HepG2 (cell line): ENCODE data around the gene MYLK. TPM values are rescaled to one million over a fixed set of nuclear protein-coding genes. Genes with fewer than 3 reads are reported as not detected.
A peak's percentile ranks its signal among the peaks of the same experiment; 100 is the strongest.

Source experiments
- ATAC-seq: fragments of 200-7000 bp; cut with Tn5 transposase; 3 replicates; pipeline ENCODE4 v1.9.1; 2020; ENCODE audit warnings: mild to moderate bottlenecking, moderate library complexity
- BruUV-seq: library from RNA; stranded (reverse); fragments of 400-500 nt; replicated peaks from 2 replicates; lab custom pipeline; 2021; lab: Mats Ljungman, UMichigan
- CTCF ChIA-PET: fragments of 300-600 bp; formaldehyde crosslinking; extraction: SDS; loops from one replicate; lab custom pipeline; 2021; ENCODE audit warnings: low total read pairs, inconsistent platforms, low intra/inter-chr PET ratio; lab: Yijun Ruan, JAX
- POLR2A ChIA-PET: fragments of 350-600 bp; sonication (Branson Sonifier 250); formaldehyde crosslinking; loops from one replicate; lab custom pipeline; 2020; ENCODE audit warnings: antibody characterized with exemption, inconsistent platforms; lab: Yijun Ruan, JAX
- DNase-seq: peaks from one replicate; pipeline ENCODE4 v3.0.0-alpha.2; 2015; ENCODE audit warnings: low spot score
- FAIRE-seq: peaks from 3 replicates; lab custom pipeline; 2011; peaks lifted over from hg19 to GRCh38; lab: Jason Lieb, UNC
- H2AFZ ChIP-seq: one replicate; pipeline ENCODE4 v1.6.1; 2011; ENCODE audit warnings: low read length, inconsistent platforms
- H3K27ac ChIP-seq: fragments of 300-600 bp; 3 replicates; pipeline ENCODE4 v1.8.0; 2011; ENCODE audit warnings: mixed run types, mild to moderate bottlenecking, mixed read lengths, low read length, inconsistent platforms; ENCODE audit not compliant: insufficient read depth; ENCODE audit errors: extremely low read length
- H3K27me3 ChIP-seq, 2 experiments: fragments of 200-600 bp in 1 of 2; 2 replicates in 1 of 2; 3 replicates in 1 of 2; pipeline versions ENCODE4 v1.6.0 to v1.8.0; 2011; ENCODE audit warnings: low read length in 2 of 2, mild to moderate bottlenecking in 2 of 2, moderate library complexity in 2 of 2, inconsistent platforms in 1 of 2; ENCODE audit not compliant: insufficient read depth in 2 of 2, control insufficient read depth in 1 of 2
- H3K36me3 ChIP-seq, 2 experiments: fragments of 200-600 bp in 1 of 2; replicated peaks in 1 of 2; 2 replicates in 1 of 2; 3 replicates in 1 of 2; pipeline versions ENCODE4 v1.5.1 to v1.8.0; 2011; ENCODE audit warnings: low read length in 2 of 2, inconsistent platforms in 1 of 2; ENCODE audit not compliant: insufficient read depth in 2 of 2, control insufficient read depth in 1 of 2
- H3K4me1 ChIP-seq: 2 replicates; pipeline ENCODE4 v1.5.1; 2012; ENCODE audit warnings: low read length, inconsistent platforms; ENCODE audit not compliant: insufficient read depth
- H3K4me2 ChIP-seq: 2 replicates; pipeline ENCODE4 v1.6.0; 2011; ENCODE audit warnings: low read depth, low read length, inconsistent platforms
- H3K4me3 ChIP-seq, 3 experiments: fragments of 200-600 bp in 1 of 3; sonication (generic), shearing (Covaris generic) in 1 of 3; replicated peaks in 1 of 3; 2 replicates each; pipeline ENCODE4 v1.5.1; 2011 to 2016; ENCODE audit warnings: low read length in 3 of 3, inconsistent platforms in 2 of 3, low read depth in 2 of 3, mild to moderate bottlenecking in 2 of 3, control low read depth in 1 of 3, mixed read lengths in 1 of 3; ENCODE audit not compliant: insufficient read depth in 1 of 3
- H3K79me2 ChIP-seq: one replicate; pipeline ENCODE4 v1.6.1; 2011; ENCODE audit warnings: low read length, inconsistent platforms; ENCODE audit not compliant: insufficient read depth
- H3K9ac ChIP-seq: 2 replicates; pipeline ENCODE4 v1.6.0; 2011; ENCODE audit warnings: mild to moderate bottlenecking, low read depth, low read length, inconsistent platforms; ENCODE audit not compliant: insufficient read depth
- H3K9me3 ChIP-seq: 2 replicates; pipeline ENCODE4 v1.5.1; 2012; ENCODE audit warnings: mild to moderate bottlenecking, low read length
- H4K20me1 ChIP-seq: 2 replicates; pipeline ENCODE4 v1.6.0; 2011; ENCODE audit warnings: inconsistent platforms, mild to moderate bottlenecking, low read length, moderate library complexity; ENCODE audit not compliant: insufficient read depth
- CTCF ChIP-seq: sonication (generic); formaldehyde crosslinking; IDR thresholded peaks from 2 replicates; pipeline ENCODE4 v1.5.0; 2020; ENCODE audit warnings: mild to moderate bottlenecking, missing genetic modification reagents, moderate library complexity
- HDAC1 ChIP-seq: sonication (generic); formaldehyde crosslinking; IDR thresholded peaks from 2 replicates; pipeline ENCODE4 v1.5.1; 2020; ENCODE audit warnings: mild to moderate bottlenecking, missing genetic modification reagents
- MXD1 ChIP-seq: sonication (generic); formaldehyde crosslinking; IDR thresholded peaks from 2 replicates; pipeline ENCODE4 v1.4.0; 2020; ENCODE audit warnings: mild to moderate bottlenecking, missing genetic modification reagents
- NFE2 ChIP-seq: sonication (generic); formaldehyde crosslinking; IDR thresholded peaks from 2 replicates; pipeline ENCODE4 v1.4.0; 2020; ENCODE audit warnings: missing genetic modification reagents
- NFIC ChIP-seq: IDR thresholded peaks from 2 replicates; pipeline ENCODE4 v1.6.1; 2012; ENCODE audit warnings: mild to moderate bottlenecking, low read length, inconsistent platforms
- RAD21 ChIP-seq: fragments of 450-650 bp; formaldehyde crosslinking; IDR thresholded peaks from 2 replicates; pipeline ENCODE4 v1.5.0; 2020; ENCODE audit warnings: mild to moderate bottlenecking
- RAD51 ChIP-seq: fragments of 450-650 bp; IDR thresholded peaks from 2 replicates; pipeline ENCODE4 v1.6.1; 2016; ENCODE audit warnings: borderline replicate concordance
- STAG1 ChIP-seq: sonication (generic); formaldehyde crosslinking; IDR thresholded peaks from 2 replicates; pipeline ENCODE4 v1.4.0; 2020; ENCODE audit warnings: missing genetic modification reagents
- XRCC5 ChIP-seq: fragments of 200-400 bp; formaldehyde crosslinking; optimal IDR thresholded peaks from 2 replicates; pipeline ENCODE3; 2017; ENCODE audit warnings: mild to moderate bottlenecking, low read length
- ZNF263 ChIP-seq: sonication (generic); formaldehyde crosslinking; IDR thresholded peaks from 2 replicates; pipeline ENCODE4 v1.4.0; 2020; ENCODE audit warnings: missing genetic modification reagents
- ZNF674 ChIP-seq: sonication (generic); formaldehyde crosslinking; IDR thresholded peaks from 2 replicates; pipeline ENCODE4 v1.5.0; 2020; ENCODE audit warnings: low read depth, mild to moderate bottlenecking, missing genetic modification reagents
- ZNF709 ChIP-seq: sonication (generic); formaldehyde crosslinking; IDR thresholded peaks from 2 replicates; pipeline ENCODE4 v1.5.0; 2020; ENCODE audit warnings: mild to moderate bottlenecking, missing genetic modification reagents
- WGBS: methylation state at CpG from one replicate; pipeline ENCODE4 v1.1.6; 2017; ENCODE audit warnings: low lambda C conversion rate; 5-methylcytosine and 5-hydroxymethylcytosine counted together
- in situ Hi-C: cut with HindIII; loops from 2 replicates; pipeline ENCODE4 v1.10.0; 2017; ENCODE audit warnings: low pct_unique_long_range_greater_than_20kb; ENCODE audit not compliant: extremely low pct_ligation_motif_present
- intact Hi-C: fragments of 100-400 bp; cut with micrococcal nuclease; formaldehyde crosslinking; loops from one replicate; pipeline ENCODE4 v1.10.0; 2022; ENCODE audit not compliant: unreplicated experiment
- polyA plus RNA-seq, 8 experiments: library from polyadenylated mRNA; depleted of rRNA in 3 of 8; stranded (reverse) in 7 of 8; unstranded in 1 of 8; fragments of >200 nt; fragmentation: Illumina TruSeq in 4 of 8; extraction: Trizol in 4 of 8; gene quantifications; 2 replicates each; pipeline versions ENCODE4 v1.2.1 to v1.2.3, GENCODE V29; 2011 to 2016; ENCODE audit warnings: low read depth in 4 of 8, missing spikeins in 1 of 8, mixed read lengths in 1 of 8; ENCODE audit not compliant: insufficient read depth in 1 of 8
- total RNA-seq, 5 experiments: library from RNA; depleted of rRNA; stranded (reverse); fragments of >200 nt; fragmentation: Illumina TruSeq; extraction: Trizol; gene quantifications; 2 replicates each; pipeline ENCODE4 v1.2.3, GENCODE V29; 2016; ENCODE audit warnings: low read depth in 1 of 5
- TF ChIP-seq, protein P1 (sequence below), 2 experiments: sonication (generic) in 1 of 2; formaldehyde crosslinking in 1 of 2; IDR thresholded peaks; 2 replicates each; pipeline versions ENCODE4 v1.6.1 to v1.9.0; 2014 to 2022; ENCODE audit warnings: antibody characterized with exemption in 1 of 2, borderline replicate concordance in 1 of 2, inconsistent platforms in 1 of 2, low read depth in 1 of 2, missing genetic modification reagents in 1 of 2
- TF ChIP-seq, protein P2 (sequence below): sonication (generic); formaldehyde crosslinking; IDR thresholded peaks from 2 replicates; pipeline ENCODE4 v1.5.0; 2020; ENCODE audit warnings: mild to moderate bottlenecking, low read depth, missing genetic modification reagents, borderline replicate concordance

MYLK gene
- total and polyA plus RNA-seq, 2 of the 13 experiments (the other 11 are each of a cell fraction or from before 2014, with no cell fraction given), result 10.6 to 34.9 TPM

GRCh38 chr3:123781138-123781537, 103.0 kb downstream of the MYLK start:
- CTCF ChIA-PET, result no interaction called here
- H3K4me2 ChIP-seq, result no peak overlapping the region
- no peaks in the 10 kb centered on the region; a peak in 2 of 5 replicates for H3K36me3 ChIP-seq
- intact Hi-C loops, result no loop called here
- no peak for FAIRE-seq
- in situ Hi-C loops, result no loop called here
- H3K27ac ChIP-seq, result no peak overlapping the region
- 89% methylated on average over 2 of the region's 2 CpGs for WGBS
- no peak overlapping the region for H3K4me3 ChIP-seq
- peaks cover 29% of the 10 kb centered on the region for H3K79me2 ChIP-seq
- H3K9me3 ChIP-seq, result no peaks in the 10 kb centered on the region
- no peaks in the 10 kb centered on the region for H3K27me3 ChIP-seq
- POLR2A ChIA-PET, result no interaction called here
- peaks cover 57% of the 10 kb centered on the region for H3K4me1 ChIP-seq
- BruUV-seq, result no TSS peak
- no peak overlapping the region for H3K9ac ChIP-seq
- no peaks in the 10 kb centered on the region for H4K20me1 ChIP-seq
- no peak for DNase-seq
- peak; percentile 53; the same call in 2 of the 3 replicates for ATAC-seq
- TF ChIP-seq CTCF (peak; percentile 42), XRCC5 (peak; percentile 23), RAD21 (CRISPR knock-in tag) (no peak), NFE2 (CRISPR knock-in tag) (no peak), MXD1 (no peak), ZNF674 (CRISPR knock-in tag) (no peak), NFIC (no peak), ZNF709 (no peak), ZNF263 (CRISPR knock-in tag) (peak; percentile 98), RAD51 (no peak), STAG1 (CRISPR knock-in tag) (peak; percentile 44), HDAC1 (CRISPR knock-in tag) (no peak)
- TF ChIP-seq, protein P1, sequence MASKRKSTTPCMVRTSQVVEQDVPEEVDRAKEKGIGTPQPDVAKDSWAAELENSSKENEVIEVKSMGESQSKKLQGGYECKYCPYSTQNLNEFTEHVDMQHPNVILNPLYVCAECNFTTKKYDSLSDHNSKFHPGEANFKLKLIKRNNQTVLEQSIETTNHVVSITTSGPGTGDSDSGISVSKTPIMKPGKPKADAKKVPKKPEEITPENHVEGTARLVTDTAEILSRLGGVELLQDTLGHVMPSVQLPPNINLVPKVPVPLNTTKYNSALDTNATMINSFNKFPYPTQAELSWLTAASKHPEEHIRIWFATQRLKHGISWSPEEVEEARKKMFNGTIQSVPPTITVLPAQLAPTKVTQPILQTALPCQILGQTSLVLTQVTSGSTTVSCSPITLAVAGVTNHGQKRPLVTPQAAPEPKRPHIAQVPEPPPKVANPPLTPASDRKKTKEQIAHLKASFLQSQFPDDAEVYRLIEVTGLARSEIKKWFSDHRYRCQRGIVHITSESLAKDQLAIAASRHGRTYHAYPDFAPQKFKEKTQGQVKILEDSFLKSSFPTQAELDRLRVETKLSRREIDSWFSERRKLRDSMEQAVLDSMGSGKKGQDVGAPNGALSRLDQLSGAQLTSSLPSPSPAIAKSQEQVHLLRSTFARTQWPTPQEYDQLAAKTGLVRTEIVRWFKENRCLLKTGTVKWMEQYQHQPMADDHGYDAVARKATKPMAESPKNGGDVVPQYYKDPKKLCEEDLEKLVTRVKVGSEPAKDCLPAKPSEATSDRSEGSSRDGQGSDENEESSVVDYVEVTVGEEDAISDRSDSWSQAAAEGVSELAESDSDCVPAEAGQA (IDR thresholded peaks at IDR 0.05; ENCODE audit: low read depth), result no peak
- TF ChIP-seq, protein P1 (CRISPR knock-in tag; IDR thresholded peaks at IDR 0.05; ENCODE audit: borderline replicate concordance), result no peak
- TF ChIP-seq, protein P2, sequence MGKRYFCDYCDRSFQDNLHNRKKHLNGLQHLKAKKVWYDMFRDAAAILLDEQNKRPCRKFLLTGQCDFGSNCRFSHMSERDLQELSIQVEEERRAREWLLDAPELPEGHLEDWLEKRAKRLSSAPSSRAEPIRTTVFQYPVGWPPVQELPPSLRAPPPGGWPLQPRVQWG (CRISPR knock-in tag), result no peak
- no peak overlapping the region for H2AFZ ChIP-seq
